Uterus (tissue), 4 donors: Measurements from ENCODE around the gene XRN1. TPM values are rescaled to one million over a fixed set of nuclear protein-coding genes. Genes with fewer than 3 reads are reported as not detected.
"Not testable (repeated sequence)": the region's sequence is repeated elsewhere in the genome, so short reads cannot be mapped to it uniquely, and the experiment has no call there.

Source experiments
- DNase-seq, 2 donors: peaks; one replicate each; pipeline ENCODE4 v3.0.0-alpha.2; 2019 to 2020
- H3K27ac ChIP-seq, 2 donors: fragments of 200-600 bp; sonication (generic); 1 replicate in 1 of 2; 2 replicates in 1 of 2; pipeline ENCODE4 v1.5.1; 2016 to 2018
- H3K27me3 ChIP-seq, 2 donors: fragments of 200-600 bp; sonication (generic); one replicate each; pipeline ENCODE4 v1.5.1; 2018 to 2019; ENCODE audit warnings: control low read depth in 1 of 2
- H3K36me3 ChIP-seq, 2 donors: fragments of 200-600 bp; sonication (generic); one replicate each; pipeline ENCODE4 v1.5.1; 2019; ENCODE audit warnings: control low read depth in 1 of 2
- H3K4me1 ChIP-seq, 2 donors: fragments of 200-600 bp; sonication (generic); one replicate each; pipeline ENCODE4 v1.5.1; 2018 to 2019; ENCODE audit warnings: control low read depth in 1 of 2
- H3K4me3 ChIP-seq, 2 donors: fragments of 200-600 bp; sonication (generic); 1 replicate in 1 of 2; 2 replicates in 1 of 2; pipeline ENCODE4 v1.5.1; 2018 to 2019; ENCODE audit warnings: mild to moderate bottlenecking in 1 of 2
- H3K9me3 ChIP-seq, 2 donors: fragments of 200-600 bp; sonication (generic); one replicate each; pipeline ENCODE4 v1.5.1; 2019; ENCODE audit warnings: control low read depth in 1 of 2
- POLR2A ChIP-seq, 2 donors: fragments of 450-650 bp; IDR thresholded peaks; one replicate each; pipeline ENCODE4 v1.6.1; 2016; ENCODE audit warnings: antibody characterized with exemption in 2 of 2, mild to moderate bottlenecking in 1 of 2, moderate library complexity in 1 of 2
- intact Hi-C: fragments of 100-400 bp; cut with DNase I; formaldehyde crosslinking; loops from one replicate; pipeline ENCODE4 v1.15.1; 2023; ENCODE audit warnings: low total_unique reads
- total RNA-seq, 4 donors: library from RNA; depleted of rRNA in 3 of 4; stranded (reverse); fragments of >200 nt in 3 of 4; gene quantifications; one replicate each; pipeline versions ENCODE4 v1.1.0 to v1.2.4, GENCODE V29; 2014 to 2023
- TF ChIP-seq, protein P1 (sequence below), 4 experiments: fragments of 200-600 bp in 2 of 4; fragments of 450-650 bp in 2 of 4; sonication (generic) in 2 of 4; IDR thresholded peaks; one replicate each; pipeline ENCODE4 v1.5.1; 2016 to 2019; ENCODE audit warnings: antibody characterized with exemption in 4 of 4, mild to moderate bottlenecking in 2 of 4, moderate library complexity in 1 of 4
- donor health status: DM: yes; HTN: yes; CAD: no.

The XRN1 gene
- total RNA-seq, 4 donors from 2014 or later: 24.6 to 95.3 (median 59.4) TPM

GRCh38 chr3:142366434-142366833 lies 81.4 kb downstream of the XRN1 start:
- Histone ChIP-seq H3K27ac (no peak overlapping the region), H3K4me3 (no peak overlapping the region), H3K4me1 (no peaks in the 10 kb centered on the region), H3K36me3 (no peaks in the 10 kb centered on the region), H3K27me3 (no peaks in the 10 kb centered on the region), H3K9me3 (no peaks in the 10 kb centered on the region)
- intact Hi-C loops: no loop called here
- no peak for DNase-seq
- TF ChIP-seq POLR2A (IDR thresholded peaks at IDR 0.05): no peak

DNA sequence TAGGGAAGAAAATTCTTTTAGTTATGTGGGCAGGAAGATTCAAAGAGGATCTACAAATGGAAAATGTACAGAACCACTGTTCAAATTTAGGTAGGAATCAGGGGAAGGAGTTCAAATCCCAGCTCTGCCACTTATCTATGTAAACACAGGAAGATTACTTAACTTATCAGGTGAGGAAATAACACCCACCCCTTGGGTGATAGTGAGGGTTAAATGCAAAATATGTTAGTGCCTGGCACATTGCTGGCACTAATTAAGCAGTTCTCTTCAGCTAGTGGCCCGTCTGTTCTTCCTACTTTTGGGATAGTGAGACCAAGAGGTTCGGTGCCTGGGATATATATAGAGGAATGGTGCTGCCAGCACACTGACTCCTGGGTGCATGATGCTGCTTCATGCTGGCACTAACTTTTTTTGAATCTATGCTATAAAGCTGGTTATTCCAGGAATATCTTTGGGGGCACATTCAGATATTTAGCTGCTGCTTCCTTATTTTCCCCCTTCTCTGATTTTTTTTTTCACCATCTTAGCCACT lies 83.8 kb downstream of the XRN1 start:
- DNase-seq: no peak
- H3K4me1 ChIP-seq: no peaks in the 10 kb centered on the region
- TF ChIP-seq, protein P1, sequence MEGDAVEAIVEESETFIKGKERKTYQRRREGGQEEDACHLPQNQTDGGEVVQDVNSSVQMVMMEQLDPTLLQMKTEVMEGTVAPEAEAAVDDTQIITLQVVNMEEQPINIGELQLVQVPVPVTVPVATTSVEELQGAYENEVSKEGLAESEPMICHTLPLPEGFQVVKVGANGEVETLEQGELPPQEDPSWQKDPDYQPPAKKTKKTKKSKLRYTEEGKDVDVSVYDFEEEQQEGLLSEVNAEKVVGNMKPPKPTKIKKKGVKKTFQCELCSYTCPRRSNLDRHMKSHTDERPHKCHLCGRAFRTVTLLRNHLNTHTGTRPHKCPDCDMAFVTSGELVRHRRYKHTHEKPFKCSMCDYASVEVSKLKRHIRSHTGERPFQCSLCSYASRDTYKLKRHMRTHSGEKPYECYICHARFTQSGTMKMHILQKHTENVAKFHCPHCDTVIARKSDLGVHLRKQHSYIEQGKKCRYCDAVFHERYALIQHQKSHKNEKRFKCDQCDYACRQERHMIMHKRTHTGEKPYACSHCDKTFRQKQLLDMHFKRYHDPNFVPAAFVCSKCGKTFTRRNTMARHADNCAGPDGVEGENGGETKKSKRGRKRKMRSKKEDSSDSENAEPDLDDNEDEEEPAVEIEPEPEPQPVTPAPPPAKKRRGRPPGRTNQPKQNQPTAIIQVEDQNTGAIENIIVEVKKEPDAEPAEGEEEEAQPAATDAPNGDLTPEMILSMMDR (IDR thresholded peaks at IDR 0.05): no peak
- TF ChIP-seq POLR2A (IDR thresholded peaks at IDR 0.05): no peak
- intact Hi-C loops: no loop called here
- no peak overlapping the region for H3K4me3 ChIP-seq
- no peaks in the 10 kb centered on the region for H3K9me3 ChIP-seq
- no peak overlapping the region for H3K27ac ChIP-seq
- H3K27me3 ChIP-seq: no peaks in the 10 kb centered on the region
- no peaks in the 10 kb centered on the region for H3K36me3 ChIP-seq

DNA sequence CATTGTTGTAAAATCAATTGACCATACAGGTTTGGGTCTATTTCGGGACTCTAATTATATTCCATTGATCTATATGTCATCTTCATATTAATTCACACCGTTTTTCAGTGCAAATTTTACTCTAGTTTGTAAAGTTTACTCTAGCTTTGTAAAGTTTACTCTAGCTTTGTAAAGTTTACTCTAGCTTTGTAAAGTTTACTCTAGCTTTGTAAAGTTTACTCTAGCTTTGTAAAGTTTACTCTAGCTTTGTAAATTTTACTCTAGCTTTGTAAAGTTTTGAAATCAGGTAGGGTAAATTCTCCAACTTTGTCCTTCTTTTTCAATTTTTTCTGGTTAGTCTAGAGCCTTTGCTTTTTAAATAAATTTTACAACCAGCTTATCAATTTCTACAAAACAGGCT lies 84.4 kb downstream of the XRN1 start:
- H3K27ac ChIP-seq, H3K4me1 ChIP-seq, H3K36me3 ChIP-seq, H3K27me3 ChIP-seq, H3K9me3 ChIP-seq, H3K4me3 ChIP-seq, DNase-seq, intact Hi-C loops: not testable (repeated sequence)

- intact Hi-C loops: no loop called here
- TF ChIP-seq, protein P1 (IDR thresholded peaks at IDR 0.05): no peak
- TF ChIP-seq POLR2A (IDR thresholded peaks at IDR 0.05): no peak
- no peaks in the 10 kb centered on the region for H3K4me1 ChIP-seq
- DNase-seq: no peak
- H3K9me3 ChIP-seq: no peaks in the 10 kb centered on the region
- no peaks in the 10 kb centered on the region for H3K36me3 ChIP-seq
- no peak overlapping the region for H3K4me3 ChIP-seq
- H3K27me3 ChIP-seq: no peaks in the 10 kb centered on the region
- H3K27ac ChIP-seq: no peak overlapping the region
Measured at GRCh38 chr3:142359367-142359766, 88.5 kb downstream of the XRN1 start.

GRCh38 chr3:142356818-142357217 lies 91.0 kb downstream of the XRN1 start:
- no peak overlapping the region for H3K4me3 ChIP-seq
- no peak for TF ChIP-seq POLR2A (IDR thresholded peaks at IDR 0.05)
- TF ChIP-seq, protein P1 (IDR thresholded peaks at IDR 0.05): no peak
- no peaks in the 10 kb centered on the region for H3K9me3 ChIP-seq
- H3K4me1 ChIP-seq: no peaks in the 10 kb centered on the region
- DNase-seq: no peak
- H3K27me3 ChIP-seq: no peaks in the 10 kb centered on the region
- intact Hi-C loops: no loop called here
- H3K27ac ChIP-seq: no peak overlapping the region
- no peaks in the 10 kb centered on the region for H3K36me3 ChIP-seq

GRCh38 chr3:142355692-142356091 lies 92.1 kb downstream of the XRN1 start:
- H3K4me3 ChIP-seq: no peak overlapping the region
- H3K36me3 ChIP-seq: no peaks in the 10 kb centered on the region
- TF ChIP-seq, protein P1 (IDR thresholded peaks at IDR 0.05): no peak
- TF ChIP-seq POLR2A (IDR thresholded peaks at IDR 0.05): no peak
- no peaks in the 10 kb centered on the region for H3K27me3 ChIP-seq
- DNase-seq: no peak
- H3K9me3 ChIP-seq: no peaks in the 10 kb centered on the region
- intact Hi-C loops: no loop called here
- H3K4me1 ChIP-seq: no peaks in the 10 kb centered on the region
- no peak overlapping the region for H3K27ac ChIP-seq
